Measurements from ENCODE around the gene ELMO2. TPM values are rescaled to one million over a fixed set of nuclear protein-coding genes. Genes with fewer than 3 reads are reported as not detected.

ELMO2 gene
- total and polyA plus RNA-seq, 2 experiments from 2014 or later = 38.4 to 51.1 TPM

- H2AFZ ChIP-seq = no peak overlapping the region
- no peaks in the 10 kb centered on the region for H4K20me1 ChIP-seq (ENCODE audit: insufficient read depth)
- H3F3A ChIP-seq (ENCODE audit: insufficient read depth) = no peaks in the 10 kb centered on the region
- H3K27ac ChIP-seq = no peak overlapping the region
- no peaks in the 10 kb centered on the region for H3K9me3 ChIP-seq (ENCODE audit: low read depth)
- 62 to 66% methylated on average over 15 of the region's 15 CpGs for WGBS, 2 experiments (ENCODE audit: low coverage in 1 of 2, low lambda C conversion rate in 2 of 2, missing lambda C conversion rate in 2 of 2)
- H3K4me1 ChIP-seq (ENCODE audit: insufficient read depth) = no peaks in the 10 kb centered on the region
- H3K9me2 ChIP-seq (ENCODE audit: insufficient read depth) = no peaks in the 10 kb centered on the region
- in situ Hi-C loops (cut with MboI) = loop anchor here (25.0 kb wide), 1 partner anchor 294 kb away; no protein-coding TSS in a partner anchor
- no peak for TF ChIP-seq EZH2phosphoT487 (IDR thresholded peaks at IDR 0.05; ENCODE audit: insufficient read depth, low read depth)
- no peak overlapping the region for H3K4me2 ChIP-seq (ENCODE audit: unreplicated experiment)
- no peak for DNase-seq
- H3K4me3 ChIP-seq = no peak overlapping the region
- H3K36me3 ChIP-seq (ENCODE audit: low read depth) = no peaks in the 10 kb centered on the region
- no peaks in the 10 kb centered on the region for H3K79me2 ChIP-seq (ENCODE audit: insufficient read depth)
- H3K9ac ChIP-seq = no peak overlapping the region
- H3K27me3 ChIP-seq (replicated peaks; ENCODE audit: insufficient read depth) = peaks cover 63% of the 10 kb centered on the region
Observed at GRCh38 chr20:46430921-46431712, 24.7 kb upstream of the ELMO2 start.

DNA sequence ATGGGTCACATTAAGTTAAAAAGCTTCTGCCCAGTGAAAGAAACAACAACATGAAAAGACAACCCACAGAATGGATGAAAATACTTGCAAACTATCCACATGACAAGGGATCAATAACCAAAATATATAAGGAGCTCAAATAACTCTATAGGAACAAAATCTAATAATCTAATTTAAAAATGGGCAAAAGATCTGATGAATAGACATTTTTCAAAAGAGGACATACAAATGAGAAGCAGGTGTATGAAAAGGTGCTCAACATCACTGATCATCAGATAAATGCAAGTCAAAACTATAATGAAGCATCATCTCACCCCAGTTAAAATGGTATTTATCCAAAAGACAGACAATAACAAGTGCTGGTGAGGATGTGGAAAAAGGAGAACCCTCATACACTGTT is 21.0 kb upstream of the ELMO2 start:
- H3K36me3 ChIP-seq (ENCODE audit: low read depth) = no peaks in the 10 kb centered on the region
- H3K9ac ChIP-seq = no peak overlapping the region
- in situ Hi-C loops (cut with MboI) = loop anchor here (25.0 kb wide), 1 partner anchor 290 kb away; no protein-coding TSS in a partner anchor
- H3K27me3 ChIP-seq (replicated peaks; ENCODE audit: insufficient read depth) = peaks cover 73% of the 10 kb centered on the region
- H3K4me1 ChIP-seq (ENCODE audit: insufficient read depth) = no peaks in the 10 kb centered on the region
- H3K9me2 ChIP-seq (ENCODE audit: insufficient read depth) = no peaks in the 10 kb centered on the region
- H3K9me3 ChIP-seq (ENCODE audit: low read depth) = no peaks in the 10 kb centered on the region
- no peak overlapping the region for H3K4me2 ChIP-seq (ENCODE audit: unreplicated experiment)
- TF ChIP-seq EZH2phosphoT487 (IDR thresholded peaks at IDR 0.05; ENCODE audit: insufficient read depth, low read depth) (no peak), EZH2 (IDR thresholded peaks at IDR 0.05; ENCODE audit: insufficient read depth, poor library complexity, severe bottlenecking) (no peak)
- H3K79me2 ChIP-seq (ENCODE audit: insufficient read depth) = no peaks in the 10 kb centered on the region
- DNase-seq = no peak
- H2AFZ ChIP-seq = no peak overlapping the region
- H3K4me3 ChIP-seq = no peak overlapping the region
- no peaks in the 10 kb centered on the region for H3F3A ChIP-seq (ENCODE audit: insufficient read depth)
- H3K27ac ChIP-seq = no peak overlapping the region
- no peaks in the 10 kb centered on the region for H4K20me1 ChIP-seq (ENCODE audit: insufficient read depth)

GRCh38 chr20:46423882-46424482 is 17.6 kb upstream of the ELMO2 start:
- no peaks in the 10 kb centered on the region for H3K9me2 ChIP-seq (ENCODE audit: insufficient read depth)
- 84 to 91% methylated on average over 2 of the region's 2 CpGs for WGBS, 2 experiments (ENCODE audit: low coverage in 1 of 2, low lambda C conversion rate in 2 of 2, missing lambda C conversion rate in 2 of 2)
- DNase-seq = peak; percentile 46

GRCh38 chr20:46423342-46423741 is 16.9 kb upstream of the ELMO2 start:
- no peak for DNase-seq
- no peak overlapping the region for H3K9ac ChIP-seq
- no peaks in the 10 kb centered on the region for H3K4me1 ChIP-seq (ENCODE audit: insufficient read depth)
- TF ChIP-seq EZH2 (IDR thresholded peaks at IDR 0.05; ENCODE audit: insufficient read depth, poor library complexity, severe bottlenecking) = no peak
- TF ChIP-seq EZH2phosphoT487 (IDR thresholded peaks at IDR 0.05; ENCODE audit: insufficient read depth, low read depth) = no peak
- H3K27ac ChIP-seq = no peak overlapping the region
- no peaks in the 10 kb centered on the region for H3F3A ChIP-seq (ENCODE audit: insufficient read depth)
- H4K20me1 ChIP-seq (ENCODE audit: insufficient read depth) = no peaks in the 10 kb centered on the region
- no peaks in the 10 kb centered on the region for H3K9me2 ChIP-seq (ENCODE audit: insufficient read depth)
- H3K36me3 ChIP-seq (ENCODE audit: low read depth) = no peaks in the 10 kb centered on the region
- no peak overlapping the region for H3K4me2 ChIP-seq (ENCODE audit: unreplicated experiment)
- in situ Hi-C loops (cut with MboI) = no loop called here
- no peaks in the 10 kb centered on the region for H3K9me3 ChIP-seq (ENCODE audit: low read depth)
- H3K4me3 ChIP-seq = no peak overlapping the region
- H3K79me2 ChIP-seq (ENCODE audit: insufficient read depth) = no peaks in the 10 kb centered on the region
- WGBS, 2 experiments (ENCODE audit: low coverage in 1 of 2, low lambda C conversion rate in 2 of 2, missing lambda C conversion rate in 2 of 2) = 36 to 54% methylated on average over 3 of the region's 3 CpGs
- H2AFZ ChIP-seq = no peak overlapping the region
- H3K27me3 ChIP-seq (replicated peaks; ENCODE audit: insufficient read depth) = peaks cover 64% of the 10 kb centered on the region

More at GRCh38 chr20:46423882-46424482, 17.6 kb upstream of the ELMO2 start:
- in situ Hi-C loops (cut with MboI) = no loop called here
- Histone ChIP-seq H3K4me3 (no peak overlapping the region), H4K20me1 (ENCODE audit: insufficient read depth) (no peaks in the 10 kb centered on the region), H3K27me3 (replicated peaks; ENCODE audit: insufficient read depth) (peaks cover 71% of the 10 kb centered on the region), H3K9ac (no peak overlapping the region), H3K4me1 (ENCODE audit: insufficient read depth) (no peaks in the 10 kb centered on the region), H3K4me2 (ENCODE audit: unreplicated experiment) (no peak overlapping the region), H3K9me3 (ENCODE audit: low read depth) (no peaks in the 10 kb centered on the region), H2AFZ (no peak overlapping the region), H3K27ac (no peak overlapping the region), H3K79me2 (ENCODE audit: insufficient read depth) (no peaks in the 10 kb centered on the region), H3K36me3 (ENCODE audit: low read depth) (no peaks in the 10 kb centered on the region), H3F3A (ENCODE audit: insufficient read depth) (no peaks in the 10 kb centered on the region)
- TF ChIP-seq EZH2phosphoT487 (IDR thresholded peaks at IDR 0.05; ENCODE audit: insufficient read depth, low read depth) (no peak), EZH2 (IDR thresholded peaks at IDR 0.05; ENCODE audit: insufficient read depth, poor library complexity, severe bottlenecking) (no peak)

All from GM23248 (cell line).